HG02852 (cell line): ENCODE measurements around the gene TNNT3.

Experiments
- ATAC-seq: cut with Tn5 transposase; IDR thresholded peaks from one replicate; pipeline ENCODE4 v1.9.1; 2021; ENCODE audit warnings: mild to moderate bottlenecking, moderate library complexity; ENCODE audit not compliant: unreplicated experiment

Gene TNNT3

DNA sequence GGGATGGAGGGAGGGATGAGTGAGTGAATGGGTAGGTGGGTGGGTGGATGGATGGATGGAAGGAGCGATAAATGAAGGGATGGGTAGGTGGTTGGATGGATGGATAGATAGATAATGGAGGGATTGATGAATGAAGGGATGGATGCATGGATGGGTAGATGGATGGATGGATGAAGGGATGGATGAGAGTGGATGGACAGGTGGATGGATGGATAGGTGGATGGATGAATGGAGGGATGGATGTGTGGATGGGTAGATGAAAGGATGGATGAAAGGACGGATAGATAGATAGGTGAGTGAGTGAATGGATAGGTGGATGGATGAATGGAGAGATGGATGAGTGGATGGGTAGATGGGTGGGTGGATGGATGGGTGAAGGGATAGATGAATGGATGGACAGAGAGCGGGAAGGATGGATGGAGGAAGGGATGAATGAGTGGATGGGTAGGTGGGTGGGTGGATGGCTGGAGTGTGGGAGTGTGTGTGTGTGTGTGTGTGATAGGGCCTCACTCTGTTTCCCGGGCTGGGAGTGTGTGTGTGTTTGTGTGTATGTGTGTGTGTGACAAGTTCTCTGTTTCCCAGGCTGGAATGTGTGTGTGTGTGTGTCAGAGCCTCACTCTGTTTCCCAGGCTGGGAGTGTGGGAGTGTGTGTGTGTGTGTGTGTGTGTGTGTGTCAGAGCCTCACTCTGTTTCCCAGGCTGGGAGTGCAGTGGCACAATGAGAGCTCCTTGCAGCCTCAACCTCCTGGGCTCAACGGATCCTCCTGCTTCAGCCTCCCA is 25.7 kb upstream of the TNNT3 start:
- ATAC-seq = no peak

DNA sequence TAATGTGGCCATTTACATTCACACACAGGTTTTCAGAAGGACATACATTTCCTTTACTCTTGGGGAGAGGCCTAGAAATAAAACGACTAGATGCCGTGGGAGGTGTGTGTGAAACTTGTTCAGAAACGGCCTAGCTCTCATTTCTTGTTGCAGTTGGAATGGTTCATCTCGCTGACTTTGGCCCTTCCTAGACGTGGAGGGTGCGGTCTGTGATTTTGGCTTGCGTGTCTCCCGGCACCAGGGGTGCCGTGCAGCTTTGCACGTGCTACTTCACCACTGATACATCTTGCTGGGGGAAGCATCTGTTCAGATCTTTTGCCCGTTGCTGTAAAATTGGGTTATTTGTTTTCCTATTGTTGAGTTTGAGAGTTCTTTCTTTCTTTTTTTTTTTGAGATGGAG is 24.7 kb upstream of the TNNT3 start:
- ATAC-seq = no peak

DNA sequence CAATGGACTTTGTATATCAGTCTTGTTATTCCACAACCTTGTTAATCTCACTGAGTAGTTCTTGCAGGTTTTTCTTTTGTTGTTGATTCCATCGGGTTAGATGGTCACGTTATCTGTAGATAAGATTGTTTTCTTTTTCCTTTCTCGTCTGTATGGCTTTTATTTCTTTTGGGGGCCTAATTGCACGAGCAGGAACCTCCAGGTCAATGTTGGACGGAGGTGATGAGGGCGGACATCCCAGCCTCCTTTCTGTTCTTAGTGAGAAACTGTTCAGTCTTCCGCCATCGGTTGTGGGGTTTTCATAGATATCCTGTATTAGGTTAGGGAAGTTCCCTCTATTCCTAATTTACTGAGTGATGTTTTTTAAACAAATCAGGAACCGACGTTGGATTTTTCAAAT is 23.0 kb upstream of the TNNT3 start:
- no peak for ATAC-seq

DNA sequence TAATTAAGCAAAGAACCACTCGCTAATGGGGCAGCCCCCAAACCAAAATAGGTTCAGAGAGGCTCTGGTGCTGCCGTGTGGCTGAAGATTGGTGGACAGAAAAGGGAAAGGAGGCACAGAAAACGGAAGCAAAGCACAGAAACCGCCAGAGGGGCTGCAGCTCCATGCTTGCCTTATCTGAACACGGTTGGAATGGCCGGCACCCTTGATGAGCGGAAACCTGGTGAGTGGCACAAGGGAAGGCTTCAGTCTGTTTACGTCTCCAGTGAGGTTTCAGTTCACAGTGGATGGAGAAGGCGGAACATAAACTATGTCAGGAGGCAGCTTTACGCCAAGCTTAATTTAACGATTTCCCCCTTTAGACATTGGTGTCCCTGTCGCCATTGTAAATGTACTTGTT is 22.6 kb upstream of the TNNT3 start:
- no peak for ATAC-seq

DNA sequence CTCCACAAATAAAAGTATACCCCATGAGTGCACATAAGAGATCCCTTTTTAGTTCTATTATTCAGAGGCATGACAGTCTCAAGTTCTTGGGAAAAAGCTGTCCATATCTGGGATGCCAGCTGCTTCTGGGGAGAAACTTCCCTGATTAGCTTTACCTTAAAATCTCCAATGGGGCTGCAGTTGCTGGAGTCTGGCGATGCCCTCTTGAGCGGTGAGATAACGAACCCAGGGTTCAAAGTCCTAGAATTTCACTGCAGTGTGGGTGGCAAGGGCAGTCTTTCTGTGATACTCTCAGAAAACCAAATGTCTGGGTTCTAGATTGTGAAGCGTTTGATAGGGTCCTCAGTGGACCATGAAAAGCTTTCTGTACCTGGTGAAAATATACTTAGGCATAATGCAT is 20.4 kb upstream of the TNNT3 start:
- no peak for ATAC-seq

DNA sequence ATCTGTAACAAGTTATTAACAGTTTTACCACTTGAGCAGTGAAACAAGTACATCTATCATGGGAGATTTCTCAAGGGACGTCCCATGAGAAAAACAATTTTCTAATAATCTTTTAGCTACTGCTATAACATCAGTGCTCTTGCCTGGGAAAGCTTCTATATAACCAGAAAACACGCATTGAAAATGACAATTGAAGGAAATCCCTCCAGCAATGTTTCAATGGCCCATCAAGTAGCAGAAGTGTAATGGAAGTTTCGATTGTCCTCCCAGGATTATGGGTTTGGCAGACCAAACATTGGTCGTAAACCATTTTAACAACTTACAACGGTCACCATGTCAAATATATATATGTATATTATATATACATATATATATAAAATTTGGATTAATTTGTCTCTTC is 19.8 kb upstream of the TNNT3 start:
- ATAC-seq = no peak

DNA sequence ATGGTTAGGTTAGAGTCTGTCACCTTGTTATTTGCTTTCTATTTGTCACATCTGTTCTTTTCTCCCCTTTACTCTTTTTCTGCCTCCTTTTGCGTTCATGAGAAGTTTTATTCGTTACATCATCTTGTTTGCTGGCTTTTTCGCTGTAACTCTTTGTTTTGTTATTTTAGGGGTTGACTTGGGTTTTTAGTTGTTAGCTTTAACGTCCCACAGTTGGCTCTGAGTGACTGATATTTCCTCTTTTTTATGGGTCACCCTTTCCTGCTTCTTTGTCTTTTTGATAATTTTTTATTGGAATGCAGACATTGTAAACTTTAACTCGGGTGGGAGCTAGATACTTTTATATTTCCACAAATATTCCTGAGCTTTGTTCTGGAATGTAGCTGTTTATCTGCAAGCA is 13.3 kb upstream of the TNNT3 start:
- ATAC-seq = no peak

DNA sequence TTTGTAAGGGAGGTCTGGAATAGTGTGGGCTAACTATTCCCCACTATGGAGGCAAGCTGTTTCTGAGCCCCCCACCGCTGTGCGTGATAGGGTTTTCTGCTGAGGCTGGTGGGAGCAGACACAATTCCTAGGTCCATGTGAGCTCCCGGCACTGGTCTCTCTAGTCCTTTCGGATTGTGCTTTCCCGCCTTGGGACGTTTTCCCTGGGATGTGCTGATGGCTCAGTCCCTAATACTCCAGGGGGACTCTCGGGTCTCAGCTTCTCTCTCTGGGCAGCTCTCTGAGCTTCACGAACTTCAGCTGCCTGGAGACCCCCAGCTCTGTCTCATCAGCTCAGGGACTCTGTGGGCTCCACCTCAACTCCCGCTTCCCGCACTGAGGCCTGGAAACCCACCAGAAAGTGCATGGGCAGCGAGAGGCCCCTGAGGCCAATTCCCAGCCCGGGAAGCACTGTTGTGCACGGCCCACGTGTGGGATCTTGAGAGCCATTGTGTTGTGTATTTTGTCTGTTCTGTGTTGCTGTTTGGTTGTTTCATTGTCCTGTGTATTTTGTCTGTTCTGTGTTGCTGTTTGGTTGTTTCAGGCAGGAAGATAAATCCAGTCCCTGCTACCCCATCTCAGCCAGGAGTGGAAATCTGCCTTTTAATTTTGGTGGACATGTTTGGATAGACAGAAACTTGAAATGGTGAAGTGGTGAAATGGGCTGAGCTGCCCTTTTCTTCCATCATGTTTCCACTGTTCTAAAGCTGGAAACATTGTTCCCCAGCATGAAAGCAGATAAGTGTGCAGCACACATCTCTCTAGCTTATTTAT is 12.7 kb upstream of the TNNT3 start:
- ATAC-seq = no peak

DNA sequence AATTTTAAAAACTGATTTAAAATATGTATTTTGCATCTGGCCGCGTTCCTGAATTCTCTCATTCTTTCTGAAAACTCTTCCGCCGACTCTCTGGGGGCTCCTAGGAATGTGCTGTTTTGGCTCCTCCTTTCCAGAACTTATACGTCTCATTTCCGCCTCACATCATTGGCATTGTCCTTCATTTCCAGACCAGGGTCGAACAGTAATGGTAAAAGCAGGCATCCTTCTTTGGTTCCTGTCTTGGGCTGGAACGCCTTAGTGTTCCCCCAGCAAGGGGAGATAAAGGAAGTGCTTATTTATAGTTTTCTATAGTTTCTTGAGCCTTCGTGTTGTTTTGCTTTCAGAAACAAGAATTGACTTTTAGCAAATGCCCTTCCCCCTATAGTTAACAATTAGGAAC is 10.9 kb upstream of the TNNT3 start:
- no peak for ATAC-seq

DNA sequence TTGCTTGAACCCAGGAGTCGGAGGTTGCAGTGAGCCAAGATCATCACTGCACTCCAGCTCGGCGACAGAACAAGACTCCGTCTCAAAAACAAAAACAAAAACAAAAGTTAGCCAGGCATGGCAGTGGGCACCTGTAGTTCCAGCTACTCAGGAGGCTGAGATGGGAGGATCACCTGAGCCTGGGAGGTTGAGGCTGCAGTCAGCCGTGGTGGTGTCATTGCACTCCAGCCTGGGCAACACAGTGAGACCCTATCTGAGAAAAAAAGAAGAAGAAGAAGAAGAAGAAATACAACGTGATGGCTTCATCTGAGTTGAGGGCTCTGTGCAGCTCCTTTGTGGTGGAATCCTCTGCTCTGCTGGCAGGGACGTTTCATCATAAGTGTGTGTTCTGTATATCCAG is 10.0 kb upstream of the TNNT3 start:
- ATAC-seq = no peak

DNA sequence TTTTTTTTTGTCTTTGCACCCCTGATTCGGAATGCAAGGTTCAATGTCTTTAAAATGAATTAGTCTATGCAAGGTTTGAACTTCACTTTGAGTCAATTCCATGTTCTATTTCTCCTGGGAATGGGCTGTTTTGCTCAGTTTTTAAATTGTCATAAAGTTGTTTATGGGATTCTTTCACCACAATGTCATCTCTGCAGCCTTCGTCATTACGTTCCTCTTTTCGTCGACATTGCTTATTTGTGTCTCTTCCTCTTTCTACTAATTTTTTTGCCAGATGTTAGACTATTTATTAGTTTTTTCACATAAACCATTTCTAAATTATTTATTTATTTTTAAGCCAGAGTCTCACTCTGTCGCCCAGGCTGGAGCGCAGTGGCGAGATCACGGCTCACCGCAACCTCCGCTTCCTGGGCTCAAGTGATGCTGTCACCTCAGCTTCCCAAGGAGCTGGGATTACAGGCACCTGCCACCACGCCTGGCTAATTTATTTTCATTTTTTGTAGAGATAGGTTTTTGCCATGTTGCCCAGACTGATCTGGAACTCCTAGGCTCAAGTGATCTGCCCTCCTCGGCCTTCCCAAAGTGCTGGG is 7.1 kb upstream of the TNNT3 start:
- no peak for ATAC-seq

DNA sequence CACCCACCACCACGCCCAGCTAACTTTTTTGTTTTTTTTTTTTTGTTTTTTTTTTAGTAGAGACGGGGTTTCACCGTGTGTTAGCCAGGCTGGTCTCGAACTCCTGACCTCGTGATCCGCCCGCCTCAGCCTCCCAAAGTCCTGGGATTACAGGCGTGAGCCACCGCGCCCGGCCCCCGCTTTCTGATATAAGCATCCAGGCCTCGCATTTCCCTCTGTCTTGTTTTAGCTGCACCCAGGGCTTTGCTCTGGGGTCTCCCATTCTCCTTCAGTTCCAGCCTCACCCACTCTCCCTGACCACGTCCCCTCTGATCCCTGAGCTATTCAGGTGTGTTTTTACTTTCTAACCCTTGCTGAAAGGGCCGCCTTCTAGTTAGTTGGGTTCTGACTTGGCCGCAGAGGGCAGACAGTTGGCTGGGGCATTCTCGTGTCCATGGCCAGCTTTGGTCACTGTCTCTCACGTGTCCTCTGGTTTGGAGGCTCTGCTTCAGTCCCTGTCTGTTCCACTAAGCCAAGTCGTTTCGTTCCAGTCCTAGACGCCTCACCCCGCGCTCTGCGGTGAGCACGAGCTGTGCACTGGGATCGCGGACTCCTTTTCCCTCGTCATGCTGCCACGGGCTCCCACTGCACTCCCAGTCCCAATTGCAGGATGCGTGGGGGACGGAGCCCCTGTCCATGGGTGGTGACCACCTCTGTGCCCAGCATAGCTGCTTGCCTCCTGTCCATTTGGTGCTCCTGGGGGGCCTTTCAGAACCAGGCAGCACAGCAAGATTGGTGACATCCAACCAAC is 6.0 kb upstream of the TNNT3 start:
- no peak for ATAC-seq

DNA sequence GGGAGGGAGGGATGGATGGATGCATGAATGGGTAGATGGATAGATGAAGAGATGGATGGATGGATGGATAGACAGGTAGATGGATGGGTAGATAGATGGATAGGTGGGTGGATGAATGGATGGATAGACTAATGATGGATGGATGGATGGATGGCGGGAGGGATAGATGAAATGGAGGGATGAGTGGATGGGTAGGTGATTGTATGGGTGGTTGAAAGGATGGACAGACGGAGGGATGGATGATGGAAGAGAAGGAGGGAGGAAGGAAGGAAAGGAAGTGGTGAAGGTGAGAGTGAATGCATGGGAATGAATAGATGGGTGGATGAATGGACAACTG is 3.7 kb upstream of the TNNT3 start:
- no peak for ATAC-seq

DNA sequence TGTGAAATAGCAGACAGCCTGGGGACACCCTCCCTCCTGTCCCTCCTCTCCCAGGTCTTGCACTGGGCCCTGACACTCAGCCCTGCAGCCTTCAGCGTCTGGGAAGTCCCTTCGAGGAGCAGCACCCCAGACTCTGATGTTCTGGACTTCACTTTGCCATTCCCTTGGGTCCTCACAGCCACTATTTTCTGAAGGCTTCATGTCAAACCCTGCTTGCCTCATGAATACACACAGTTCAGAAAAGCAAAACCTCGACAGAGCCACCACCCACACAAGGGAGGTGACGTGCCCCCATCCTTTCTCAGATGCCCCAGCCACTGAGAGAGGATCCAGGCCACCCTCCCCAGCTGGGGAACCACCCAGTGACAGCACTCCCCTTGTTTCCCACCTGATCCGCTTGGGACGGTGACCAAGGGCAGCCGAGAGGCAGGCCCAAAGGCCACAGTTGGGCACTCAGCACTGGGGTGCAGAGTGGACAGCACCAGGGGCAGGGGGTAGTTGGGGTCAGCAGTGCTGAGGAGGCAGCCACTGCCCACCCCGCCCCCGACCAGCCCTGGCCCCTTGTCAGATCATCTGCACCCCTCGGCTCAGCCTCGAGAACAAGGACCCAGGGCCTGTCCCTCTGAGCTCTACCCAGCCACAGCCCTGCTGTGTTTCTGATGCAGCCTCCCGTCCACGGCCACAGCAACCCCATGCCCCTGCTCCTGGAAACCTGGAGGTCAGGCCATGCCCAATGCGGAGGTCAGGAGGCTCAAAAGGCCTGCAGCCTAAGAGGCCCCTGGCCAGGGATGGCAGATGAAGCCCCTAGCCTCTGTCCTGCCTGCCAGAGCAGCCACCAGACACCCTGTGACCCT is 3.1 kb upstream of the TNNT3 start:
- no peak for ATAC-seq

DNA sequence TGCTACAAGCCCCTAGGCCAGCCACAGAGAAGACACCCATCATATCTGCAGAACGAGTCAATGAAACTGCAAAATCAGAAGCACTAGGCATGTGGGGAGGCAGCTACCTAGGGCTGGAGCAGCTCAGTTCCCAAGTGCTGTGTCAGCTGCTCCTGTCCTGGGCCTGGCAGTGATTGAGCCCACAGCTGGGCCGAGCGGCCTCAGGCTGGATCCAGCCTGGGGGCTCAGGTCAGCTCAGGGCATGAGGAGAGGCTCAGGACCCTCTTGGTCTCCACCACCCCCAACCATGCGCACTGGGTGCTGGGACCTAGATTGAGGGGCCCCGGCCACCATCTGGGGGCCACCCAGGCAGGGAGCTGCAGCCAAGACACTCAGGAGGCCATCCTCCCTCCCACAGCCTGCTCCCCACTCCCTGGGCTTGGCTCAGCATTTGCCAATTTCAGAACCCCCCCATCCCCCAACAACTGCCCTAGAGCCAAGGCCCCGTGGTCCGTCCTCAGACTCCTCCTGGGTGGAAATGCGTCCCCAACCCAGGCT is 2.4 kb upstream of the TNNT3 start:
- ATAC-seq = no peak

DNA sequence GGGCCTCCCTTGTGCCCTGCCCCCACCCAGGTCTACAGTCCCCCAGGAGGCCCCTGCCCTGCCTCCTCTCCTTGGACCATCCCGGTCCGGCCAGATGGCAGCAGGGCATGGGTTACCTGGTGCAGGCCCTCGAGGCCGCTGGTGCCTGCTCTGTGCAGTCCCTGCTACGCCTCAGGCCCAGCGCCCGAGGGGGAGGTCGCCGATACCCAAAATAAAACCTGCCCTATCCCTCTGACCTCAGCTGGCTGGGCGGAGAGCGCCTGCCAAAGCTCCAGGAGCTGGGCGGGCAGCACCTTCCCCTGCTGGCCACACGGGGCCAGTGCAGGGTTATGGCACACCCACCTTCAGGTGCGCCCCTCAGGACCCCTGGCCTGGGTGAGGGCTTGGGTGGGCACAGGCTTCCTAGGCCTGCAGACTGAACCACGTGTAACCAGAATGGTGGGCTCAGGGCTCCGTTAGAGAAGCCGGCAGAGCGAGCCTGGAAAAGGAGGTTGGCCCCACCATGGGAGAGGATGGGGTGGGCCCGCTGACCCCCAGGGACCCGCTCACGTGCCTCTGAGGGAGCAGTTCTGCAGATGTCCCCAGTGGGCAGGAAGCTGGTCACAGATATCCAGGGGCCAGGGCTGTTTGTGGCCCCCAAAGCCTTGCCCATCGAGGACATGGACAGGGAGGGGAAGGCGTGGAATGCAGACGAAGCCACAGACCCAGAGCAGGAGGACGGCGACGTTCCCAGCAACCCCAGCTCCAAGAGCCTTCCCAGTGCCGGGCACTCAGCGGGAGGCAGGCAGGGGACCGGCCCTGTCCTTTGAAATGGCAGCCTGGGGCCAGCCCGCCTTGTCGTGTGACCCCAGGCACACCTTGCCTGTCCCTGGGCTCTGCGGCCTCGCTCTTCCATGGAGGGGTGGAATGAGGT is 1.7 kb upstream of the TNNT3 start:
- ATAC-seq = no peak

DNA sequence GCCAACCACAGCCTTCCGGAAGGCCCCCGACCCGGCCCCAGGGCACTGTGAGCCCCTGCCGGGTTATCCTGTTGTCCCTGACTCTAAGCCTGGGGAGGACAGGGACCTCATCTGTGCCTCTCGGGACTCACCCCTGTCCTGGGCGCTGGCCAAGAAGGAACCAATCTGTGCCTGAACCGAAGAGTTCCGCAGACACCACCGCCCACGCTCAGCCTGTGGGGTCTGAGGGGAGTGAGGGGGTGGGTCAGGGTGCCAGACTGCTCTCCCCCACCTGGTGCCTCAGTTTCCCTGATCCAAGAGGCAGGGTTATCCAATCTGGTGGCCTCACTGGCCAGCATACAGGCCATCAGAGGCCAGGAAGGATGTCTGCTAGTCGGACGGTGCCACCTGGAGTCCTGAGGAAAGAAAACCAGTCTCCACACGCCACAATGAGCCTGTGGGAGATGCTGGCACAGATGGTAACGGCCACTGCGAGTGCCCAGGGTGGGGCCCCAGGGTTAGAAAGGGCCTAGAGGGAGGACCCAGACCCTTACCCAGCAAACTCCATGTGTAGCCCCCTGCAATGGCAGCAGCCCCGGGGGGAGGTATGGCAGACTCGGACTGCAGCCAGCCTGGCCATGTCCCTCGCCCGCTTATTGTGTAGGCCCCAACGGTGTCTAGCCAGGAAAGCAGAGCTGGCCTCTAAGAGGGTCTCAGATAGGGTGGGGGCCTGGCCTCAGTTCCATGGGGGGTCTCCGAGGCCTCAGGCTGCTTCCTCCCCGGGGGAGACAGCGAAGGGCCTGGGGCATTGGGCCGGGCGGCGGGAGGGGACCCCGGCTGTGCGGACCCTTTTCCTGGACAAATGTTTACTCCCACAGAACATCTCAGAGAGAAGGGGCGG is 827 bp upstream of the TNNT3 start:
- no peak for ATAC-seq
